Stomach (tissue), 9 donors: ENCODE data around the gene ITPRID2. TPM values are rescaled to one million over a fixed set of nuclear protein-coding genes. Genes with fewer than 3 reads are reported as not detected.
A peak's percentile ranks its signal among the peaks of the same experiment; 100 is the strongest.

Source experiments
- DNase-seq, 2 donors: peaks; one replicate each; pipeline versions ENCODE4 v3.0.0 to v3.0.0-alpha.2; 2013 to 2019
- H3K27ac ChIP-seq, 5 donors: fragments of 200-600 bp in 4 of 5; sonication (generic) in 4 of 5; one replicate each; pipeline ENCODE4 v1.5.1; 2013 to 2019; ENCODE audit warnings: mild to moderate bottlenecking in 1 of 5, moderate library complexity in 1 of 5
- H3K27me3 ChIP-seq, 3 donors: fragments of 200-600 bp; sonication (generic); one replicate each; pipeline ENCODE4 v1.5.1; 2017 to 2019; ENCODE audit warnings: mixed run types in 1 of 3
- H3K36me3 ChIP-seq, 4 donors: fragments of 200-600 bp; sonication (generic); 1 replicate in 3 of 4; 2 replicates in 1 of 4; pipeline ENCODE4 v1.5.1; 2016 to 2019
- H3K4me1 ChIP-seq, 4 donors: fragments of 200-600 bp; sonication (generic); one replicate each; pipeline ENCODE4 v1.5.1; 2016 to 2019
- H3K4me3 ChIP-seq, 4 donors: fragments of 200-600 bp; sonication (generic) in 3 of 4; one replicate each; pipeline ENCODE4 v1.5.1; 2016 to 2019; ENCODE audit warnings: mild to moderate bottlenecking in 1 of 4
- H3K9me3 ChIP-seq, 4 donors: fragments of 200-600 bp; sonication (generic); one replicate each; pipeline ENCODE4 v1.5.1; 2016 to 2019
- CTCF ChIP-seq, 7 experiments: fragments of 450-650 bp in 4 of 7; fragments of 200-600 bp in 3 of 7; sonication (generic) in 3 of 7; IDR thresholded peaks; one replicate each; pipeline ENCODE4 v1.5.1; 2016 to 2019; ENCODE audit warnings: antibody characterized with exemption in 7 of 7, control low read depth in 2 of 7, mild to moderate bottlenecking in 1 of 7
- EP300 ChIP-seq: sonication (generic); formaldehyde crosslinking; IDR thresholded peaks from one replicate; pipeline ENCODE4 v1.6.1; 2017; ENCODE audit warnings: antibody characterized with exemption
- POLR2A ChIP-seq, 4 donors: fragments of 450-650 bp; IDR thresholded peaks; one replicate each; pipeline ENCODE4 v1.6.1; 2016; ENCODE audit warnings: antibody characterized with exemption in 4 of 4, control low read depth in 2 of 4, mild to moderate bottlenecking in 1 of 4, moderate library complexity in 1 of 4
- POLR2AphosphoS5 ChIP-seq, 3 donors: sonication (generic); formaldehyde crosslinking; IDR thresholded peaks; one replicate each; pipeline ENCODE4 v1.6.1; 2016; ENCODE audit warnings: antibody characterized with exemption in 3 of 3
- WGBS, 5 donors: extraction: QIAGEN DNeasy Blood & Tissue Kit in 3 of 5; methylation state at CpG; one replicate each; pipeline versions ENCODE4 v1.1.5 to v1.1.7; 2013 to 2018; 5-methylcytosine and 5-hydroxymethylcytosine counted together
- intact Hi-C: fragments of 100-400 bp; cut with DNase I; formaldehyde crosslinking; loops from one replicate; pipeline ENCODE4 v1.15.1; 2023; ENCODE audit warnings: low total_unique reads
- polyA plus RNA-seq, 3 donors: library from polyadenylated mRNA; stranded (reverse); fragments of 200-250 nt; gene quantifications; one replicate each; pipeline ENCODE4 v1.2.3, GENCODE V29; 2013
- total RNA-seq, 5 donors: library from RNA; depleted of rRNA; stranded (reverse); fragments of >200 nt; gene quantifications; one replicate each; pipeline versions ENCODE4 v1.1.0 to v1.2.3, GENCODE V29; 2014 to 2016
- donor health status: healthy with polysubstance abuse.
- donor health status: Bipolar disorder and iron deficiency.
- donor health status: healthy.

ITPRID2 gene
- total and polyA plus RNA-seq, 8 donors = 19.4 to 222 (median 102) TPM

GRCh38 chr2:181900007-181900651 lies 8.6 kb downstream of the ITPRID2 start:
- Histone ChIP-seq H3K27me3 (no peaks in the 10 kb centered on the region), H3K9me3 (no peaks in the 10 kb centered on the region), H3K4me3 (no peak overlapping the region), H3K4me1 (peaks cover 19 to 100% (median 66%) of the 10 kb centered on the region in 4 donors), H3K27ac (peak overlapping the region in 2 of 5 donors; percentile 20 to 48), H3K36me3 (peaks cover 24 to 61% (median 54%) of the 10 kb centered on the region in 4 donors)
- WGBS, 5 donors = 18 to 40% (median 24%) methylated on average over 3 of the region's 3 CpGs
- TF ChIP-seq EP300 (no peak), CTCF (IDR thresholded peaks at IDR 0.05) (no peak), POLR2A (IDR thresholded peaks at IDR 0.05) (no peak), POLR2AphosphoS5 (IDR thresholded peaks at IDR 0.05) (no peak)
- no peak for DNase-seq
- intact Hi-C loops = no loop called here

- WGBS, 5 donors = 52 to 63% (median 56%) methylated on average over 3 of the region's 3 CpGs
- TF ChIP-seq POLR2AphosphoS5 (IDR thresholded peaks at IDR 0.05) = no peak
- no peak for TF ChIP-seq EP300
- no peak for TF ChIP-seq POLR2A (IDR thresholded peaks at IDR 0.05)
- no peak for TF ChIP-seq CTCF (IDR thresholded peaks at IDR 0.05)
- intact Hi-C loops = no loop called here
- DNase-seq = no peak
- peaks cover 24 to 78% (median 66%) of the 10 kb centered on the region in 4 donors for H3K36me3 ChIP-seq
- H3K9me3 ChIP-seq = no peaks in the 10 kb centered on the region
- no peaks in the 10 kb centered on the region for H3K27me3 ChIP-seq
- H3K27ac ChIP-seq = peak overlapping the region in 2 of 5 donors; percentile 20 to 51
- H3K4me3 ChIP-seq = peak overlapping the region in 1 of 4 donors; percentile 3
- H3K4me1 ChIP-seq = peaks cover 18 to 94% (median 52%) of the 10 kb centered on the region in 4 donors
Observed at GRCh38 chr2:181902625-181903024, 11.1 kb downstream of the ITPRID2 start.

- Histone ChIP-seq H3K27ac (peak overlapping the region in 1 of 5 donors; percentile 16), H3K9me3 (no peaks in the 10 kb centered on the region), H3K27me3 (no peaks in the 10 kb centered on the region), H3K36me3 (peaks cover 24 to 70% (median 61%) of the 10 kb centered on the region in 4 donors), H3K4me3 (no peak overlapping the region), H3K4me1 (peaks cover 13 to 94% (median 51%) of the 10 kb centered on the region in 4 donors)
- 5 to 11% (median 7%) methylated on average over 2 of the region's 2 CpGs for WGBS, 5 donors
- DNase-seq = peak in 1 of 2 donors; percentile 74
- intact Hi-C loops = no loop called here
- peak in 4 of 7 experiments; percentile 25 to 47 (median 40) for TF ChIP-seq CTCF (IDR thresholded peaks at IDR 0.05)
- TF ChIP-seq POLR2A (IDR thresholded peaks at IDR 0.05) = no peak
Observed at GRCh38 chr2:181904022-181904632, 12.6 kb downstream of the ITPRID2 start.

- TF ChIP-seq CTCF (IDR thresholded peaks at IDR 0.05) = no peak
- no peak for TF ChIP-seq EP300
- TF ChIP-seq POLR2AphosphoS5 (IDR thresholded peaks at IDR 0.05) = no peak
- TF ChIP-seq POLR2A (IDR thresholded peaks at IDR 0.05) = no peak
- no peak overlapping the region for H3K4me3 ChIP-seq
- H3K27ac ChIP-seq = no peak overlapping the region
- no peaks in the 10 kb centered on the region for H3K9me3 ChIP-seq
- H3K36me3 ChIP-seq = peaks cover 17 to 66% (median 50%) of the 10 kb centered on the region in 4 donors
- H3K4me1 ChIP-seq = peaks cover 26 to 94% (median 56%) of the 10 kb centered on the region in 4 donors
- DNase-seq = no peak
- intact Hi-C loops = no loop called here
- no peaks in the 10 kb centered on the region for H3K27me3 ChIP-seq
Observed at GRCh38 chr2:181907057-181907456, 15.5 kb downstream of the ITPRID2 start.
